Spleen (tissue), 3 donors: ENCODE measurements around the gene DNAH10.

Experiments used
- POLR2A ChIP-seq, 3 donors: fragments of 450-650 bp; IDR thresholded peaks; one replicate each; pipeline ENCODE4 v1.5.1; 2017; ENCODE audit warnings: antibody characterized with exemption in 3 of 3, mild to moderate bottlenecking in 1 of 3
- POLR2AphosphoS5 ChIP-seq, 3 donors: sonication (generic); formaldehyde crosslinking; IDR thresholded peaks; one replicate each; pipeline ENCODE4 v1.5.1; 2017; ENCODE audit warnings: antibody characterized with exemption in 3 of 3

DNA sequence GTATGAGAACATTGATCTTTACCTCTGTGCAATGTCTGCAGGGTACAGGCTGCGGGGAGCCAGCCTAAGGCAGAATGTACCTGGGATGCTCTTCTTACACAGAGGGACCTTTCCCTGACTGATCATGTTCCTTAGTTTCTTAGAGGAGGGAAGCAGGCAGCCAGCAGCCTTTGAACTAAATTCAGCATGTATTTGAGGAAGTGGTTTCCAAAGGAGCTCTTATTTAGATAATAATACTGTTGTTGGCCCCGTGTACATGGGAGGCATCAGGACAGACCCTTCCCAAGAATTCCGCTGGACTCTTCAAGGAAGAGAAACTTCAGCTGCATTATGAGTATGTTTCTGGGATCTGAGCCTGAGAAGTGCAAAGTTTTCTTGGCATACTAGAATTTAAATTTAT is 111.7 kb downstream of the DNAH10 start:
- no peak for TF ChIP-seq POLR2A (IDR thresholded peaks at IDR 0.05)
- TF ChIP-seq POLR2AphosphoS5 (IDR thresholded peaks at IDR 0.05) = no peak
